HG02870 (cell line): Measurements from ENCODE around the gene PFAS.
"Not testable (repeated sequence)": the region's sequence is repeated elsewhere in the genome, so short reads cannot be mapped to it uniquely, and the experiment has no call there.

Experiments used
- ATAC-seq: cut with Tn5 transposase; IDR thresholded peaks from one replicate; pipeline ENCODE4 v1.9.1; 2021; ENCODE audit warnings: mild to moderate bottlenecking, moderate library complexity; ENCODE audit not compliant: unreplicated experiment

The PFAS gene, protein sequence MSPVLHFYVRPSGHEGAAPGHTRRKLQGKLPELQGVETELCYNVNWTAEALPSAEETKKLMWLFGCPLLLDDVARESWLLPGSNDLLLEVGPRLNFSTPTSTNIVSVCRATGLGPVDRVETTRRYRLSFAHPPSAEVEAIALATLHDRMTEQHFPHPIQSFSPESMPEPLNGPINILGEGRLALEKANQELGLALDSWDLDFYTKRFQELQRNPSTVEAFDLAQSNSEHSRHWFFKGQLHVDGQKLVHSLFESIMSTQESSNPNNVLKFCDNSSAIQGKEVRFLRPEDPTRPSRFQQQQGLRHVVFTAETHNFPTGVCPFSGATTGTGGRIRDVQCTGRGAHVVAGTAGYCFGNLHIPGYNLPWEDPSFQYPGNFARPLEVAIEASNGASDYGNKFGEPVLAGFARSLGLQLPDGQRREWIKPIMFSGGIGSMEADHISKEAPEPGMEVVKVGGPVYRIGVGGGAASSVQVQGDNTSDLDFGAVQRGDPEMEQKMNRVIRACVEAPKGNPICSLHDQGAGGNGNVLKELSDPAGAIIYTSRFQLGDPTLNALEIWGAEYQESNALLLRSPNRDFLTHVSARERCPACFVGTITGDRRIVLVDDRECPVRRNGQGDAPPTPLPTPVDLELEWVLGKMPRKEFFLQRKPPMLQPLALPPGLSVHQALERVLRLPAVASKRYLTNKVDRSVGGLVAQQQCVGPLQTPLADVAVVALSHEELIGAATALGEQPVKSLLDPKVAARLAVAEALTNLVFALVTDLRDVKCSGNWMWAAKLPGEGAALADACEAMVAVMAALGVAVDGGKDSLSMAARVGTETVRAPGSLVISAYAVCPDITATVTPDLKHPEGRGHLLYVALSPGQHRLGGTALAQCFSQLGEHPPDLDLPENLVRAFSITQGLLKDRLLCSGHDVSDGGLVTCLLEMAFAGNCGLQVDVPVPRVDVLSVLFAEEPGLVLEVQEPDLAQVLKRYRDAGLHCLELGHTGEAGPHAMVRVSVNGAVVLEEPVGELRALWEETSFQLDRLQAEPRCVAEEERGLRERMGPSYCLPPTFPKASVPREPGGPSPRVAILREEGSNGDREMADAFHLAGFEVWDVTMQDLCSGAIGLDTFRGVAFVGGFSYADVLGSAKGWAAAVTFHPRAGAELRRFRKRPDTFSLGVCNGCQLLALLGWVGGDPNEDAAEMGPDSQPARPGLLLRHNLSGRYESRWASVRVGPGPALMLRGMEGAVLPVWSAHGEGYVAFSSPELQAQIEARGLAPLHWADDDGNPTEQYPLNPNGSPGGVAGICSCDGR (N-terminal part only)

DNA sequence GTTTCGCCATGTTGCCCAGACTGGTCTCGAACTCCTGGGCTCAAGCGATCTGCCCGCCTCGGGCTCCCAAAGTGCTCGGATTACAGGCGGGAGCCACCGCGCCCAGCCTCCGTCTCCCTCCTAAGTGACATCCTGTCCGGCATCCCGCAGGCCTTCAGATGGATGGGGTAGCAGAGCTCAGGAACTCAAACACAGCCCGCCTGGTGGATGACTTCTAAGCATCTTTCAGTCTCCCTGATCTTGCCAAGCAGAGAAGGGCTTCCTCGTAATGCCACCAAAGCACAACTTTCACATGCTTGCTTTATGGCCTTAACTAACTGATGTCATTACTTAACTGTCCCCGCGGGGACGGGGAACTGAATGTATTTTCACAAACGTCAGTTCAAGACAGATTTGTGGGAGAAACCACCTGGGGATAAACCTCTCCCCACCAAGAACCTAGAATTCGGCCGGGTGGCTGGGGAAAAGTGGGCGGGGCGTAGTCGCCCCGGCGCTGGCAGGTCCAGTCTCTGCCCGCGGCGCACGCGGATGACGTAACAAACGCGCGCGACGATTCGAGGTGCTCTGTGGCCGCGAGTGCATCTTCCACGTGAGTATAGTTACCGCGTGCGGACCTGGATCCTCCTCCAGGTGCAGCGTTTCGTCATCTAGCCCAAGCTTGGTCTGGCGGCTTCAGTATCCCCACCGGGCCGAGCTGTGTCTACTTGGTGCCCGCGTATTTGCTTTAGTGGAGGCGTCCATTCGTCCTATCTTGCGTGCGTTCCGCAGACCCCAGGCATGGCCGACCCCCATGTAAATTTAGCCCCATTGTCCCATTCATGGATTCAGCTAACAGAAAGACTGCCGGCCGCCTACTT is at the start of gene PFAS:
Gene PFAS (plus strand): TSS at position 539 of the 857 bp plus-strand sequence. CDS start 4,649 bp downstream, outside the sequence.
- ATAC-seq: peak; percentile 53

DNA sequence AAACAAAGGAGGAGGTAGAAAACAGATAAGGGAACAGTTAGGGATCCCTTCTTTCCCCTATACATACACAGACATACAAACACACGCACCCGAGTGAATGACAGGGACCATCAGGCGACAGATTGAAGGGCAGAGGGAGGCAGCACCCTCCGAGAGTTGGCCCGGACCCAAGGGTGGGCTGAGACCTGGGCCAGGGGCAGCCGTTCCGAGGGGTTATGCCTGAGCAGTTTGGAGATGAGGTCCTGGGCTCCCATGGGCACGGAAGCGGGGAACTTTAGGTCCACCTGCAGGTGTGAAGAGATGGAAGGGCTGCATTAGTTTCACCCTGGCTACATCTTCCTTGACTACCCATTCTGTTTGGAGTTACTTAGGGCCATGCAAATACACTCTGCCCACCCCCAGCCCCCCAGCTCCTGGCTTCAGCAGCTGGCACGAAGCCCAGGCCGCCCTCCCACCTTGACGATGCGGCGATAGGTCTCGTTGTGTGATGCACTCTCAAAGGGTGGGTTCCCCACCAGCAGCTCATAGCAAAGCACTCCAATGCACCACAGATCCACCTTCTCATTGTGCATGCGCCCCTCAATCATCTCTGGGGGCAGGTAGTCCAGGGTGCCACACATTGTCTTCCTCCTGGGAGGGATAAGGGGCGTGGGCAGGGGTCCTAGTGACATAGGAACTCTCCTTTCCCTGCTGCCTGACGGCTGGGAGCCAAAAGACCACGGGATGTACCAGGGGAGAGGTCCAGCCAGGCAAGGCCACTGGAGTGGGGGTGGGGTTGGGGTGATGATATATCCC is 44.1 kb upstream of the PFAS start:
- no peak for ATAC-seq

GRCh38 chr17:8206536-8206935 is 42.6 kb upstream of the PFAS start:
- no peak for ATAC-seq

DNA sequence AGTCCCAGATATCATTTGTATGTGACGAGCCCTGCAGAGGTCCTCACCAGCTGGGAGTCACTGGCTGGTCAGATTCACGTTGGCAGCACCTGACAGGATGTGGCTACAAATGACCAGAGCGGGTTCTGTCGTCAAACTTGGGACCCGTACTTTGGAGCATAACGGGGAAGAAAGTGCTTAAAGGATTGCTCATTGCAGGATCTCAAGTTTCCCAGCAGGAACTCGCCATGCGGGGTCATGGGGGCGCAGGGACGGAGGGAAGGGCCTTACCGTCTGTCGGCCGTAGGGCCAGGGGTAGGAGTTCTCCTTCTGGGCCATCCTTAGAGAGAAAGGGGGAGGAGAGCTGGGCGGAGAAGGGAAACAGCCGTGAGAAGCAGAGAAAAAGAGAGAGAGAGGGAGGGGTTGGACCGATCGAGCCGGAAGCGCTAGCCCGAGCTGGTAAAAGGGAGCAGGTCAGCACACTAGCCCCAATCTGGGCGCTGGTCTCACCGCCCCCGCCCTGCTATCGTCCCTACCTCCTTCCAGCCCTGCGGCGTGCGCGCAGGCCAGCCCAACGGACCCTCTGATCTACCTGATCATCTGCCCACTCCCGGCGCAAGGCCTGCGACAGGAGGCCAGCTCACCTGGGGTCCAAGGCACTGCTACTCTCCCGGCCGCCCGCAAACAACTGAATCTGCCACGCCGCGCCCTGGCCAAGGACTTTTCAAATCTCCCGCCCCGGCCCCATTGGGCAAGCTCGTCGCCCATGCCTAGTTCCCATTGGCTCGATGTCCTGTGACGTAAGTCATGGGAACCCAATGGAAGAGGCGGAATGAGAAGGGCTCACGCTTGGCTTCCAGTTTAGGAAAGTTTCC is 39.0 kb upstream of the PFAS start, which contains the start of gene AURKB:
Gene AURKB (minus strand): TSS at position 669 of the 854 bp plus-strand sequence. CDS start 351 bp downstream, at position 318.
- ATAC-seq: peak; percentile 78

- ATAC-seq: peak; percentile 11
Observed at GRCh38 chr17:8210761-8211458, 38.2 kb upstream of the PFAS start.

GRCh38 chr17:8212312-8213180 is 36.5 kb upstream of the PFAS start:
- ATAC-seq: no peak

DNA sequence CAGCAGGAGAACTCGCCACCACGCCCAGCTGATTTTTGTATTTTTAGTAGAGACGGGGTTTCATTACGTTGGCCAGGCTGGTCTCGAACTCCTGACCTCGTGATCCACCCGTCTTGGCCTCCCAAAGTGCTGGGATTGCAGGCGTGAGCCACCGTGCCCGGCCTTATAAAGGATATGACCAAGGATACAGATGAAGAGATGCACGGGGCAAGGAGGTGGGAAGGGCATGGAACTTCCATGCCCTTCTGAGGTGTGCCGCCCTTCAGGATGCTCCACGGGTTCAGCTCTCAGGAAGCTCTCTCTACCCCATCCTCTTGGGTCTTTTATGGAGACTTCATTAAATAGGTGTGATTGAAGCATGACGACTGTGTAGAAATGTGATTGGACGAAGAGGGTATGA is 35.1 kb upstream of the PFAS start:
- not testable (repeated sequence) for ATAC-seq

- no peak for ATAC-seq
Observed at GRCh38 chr17:8220783-8221662, 28.1 kb upstream of the PFAS start.

DNA sequence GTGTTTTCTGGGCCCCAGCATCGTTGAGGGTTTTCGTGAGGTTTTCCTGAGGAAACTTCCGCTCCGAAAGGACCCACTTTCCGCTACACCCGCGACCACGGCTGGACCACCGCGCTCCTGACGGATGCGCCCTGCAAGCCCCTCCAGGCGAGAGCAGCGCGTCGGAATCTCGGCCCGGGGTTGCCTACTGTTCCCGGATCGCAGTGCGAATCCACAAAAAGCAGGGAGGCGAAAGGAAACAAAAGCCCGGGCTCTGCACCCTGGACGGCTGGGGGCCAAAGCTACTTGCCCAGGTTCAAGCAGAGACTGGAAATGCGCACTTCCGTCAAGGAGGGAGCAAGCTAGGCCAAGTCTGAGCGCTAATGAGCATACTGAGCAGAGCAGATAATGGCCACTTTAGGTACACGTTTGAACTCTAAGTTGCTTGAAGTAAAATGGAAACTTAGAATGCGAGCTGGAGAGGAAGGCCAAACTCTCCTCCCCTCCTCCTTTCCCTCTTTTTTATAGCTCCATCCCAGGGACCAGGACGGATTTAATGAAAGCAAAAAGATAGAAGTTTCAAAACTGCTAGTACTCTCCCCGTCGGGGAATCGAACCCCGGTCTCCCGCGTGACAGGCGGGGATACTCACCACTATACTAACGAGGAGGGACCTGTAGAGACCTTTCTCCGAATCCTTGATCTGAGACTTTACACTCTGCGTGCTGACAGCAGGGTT is 27.3 kb upstream of the PFAS start:
- peak; percentile 34 for ATAC-seq

DNA sequence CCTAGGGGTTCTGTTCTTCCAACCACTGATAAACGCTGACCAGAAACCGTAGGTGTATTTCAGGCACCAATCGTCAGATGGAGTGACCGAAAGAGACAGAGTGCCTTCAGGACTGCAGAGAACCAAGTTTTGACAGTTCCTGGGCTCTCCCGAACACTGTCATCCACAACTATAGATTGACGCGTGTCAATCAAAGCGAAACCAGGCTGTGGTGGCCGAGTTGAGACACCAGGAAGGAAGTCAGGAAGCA is 26.8 kb upstream of the PFAS start:
- ATAC-seq: peak; percentile 17

GRCh38 chr17:8222630-8223355 is 26.3 kb upstream of the PFAS start:
- peak; percentile 27 for ATAC-seq

GRCh38 chr17:8223356-8224126 is 25.5 kb upstream of the PFAS start:
- no peak for ATAC-seq

GRCh38 chr17:8224891-8225812 is 23.9 kb upstream of the PFAS start:
- no peak for ATAC-seq
